A673 (cell line): ENCODE results near the gene TBC1D16. TPM values are rescaled to one million over a fixed set of nuclear protein-coding genes. Genes with fewer than 3 reads are reported as not detected.
A peak's percentile ranks its signal among the peaks of the same experiment; 100 is the strongest.

Source experiments
- BruUV-seq: library from RNA; stranded (reverse); fragments of 400-500 nt; replicated peaks from 2 replicates; lab custom pipeline; 2021; lab: Mats Ljungman, UMichigan
- CTCF ChIA-PET: fragments of 300-600 bp; sonication (Branson Sonifier 250); formaldehyde crosslinking; loops from one replicate; lab custom pipeline; 2022; ENCODE audit warnings: antibody characterized with exemption; lab: Charles Lee
- POLR2A ChIA-PET: fragments of 300-600 bp; sonication (Branson Sonifier 250); formaldehyde crosslinking; loops from one replicate; lab custom pipeline; 2022; ENCODE audit warnings: antibody characterized with exemption; ENCODE audit not compliant: low non-redundant PET; lab: Charles Lee
- DNase-seq: peaks from one replicate; pipeline ENCODE4 v3.0.0-alpha.2; 2015; ENCODE audit warnings: low spot score
- H3K27ac ChIP-seq: fragments of 200-600 bp; sonication (generic); 2 replicates; pipeline ENCODE4 v1.5.1; 2016; ENCODE audit warnings: mixed run types, low read depth, mild to moderate bottlenecking, mixed read lengths, antibody characterized with exemption, low read length; ENCODE audit not compliant: poor library complexity, severe bottlenecking
- H3K27me3 ChIP-seq: fragments of 200-600 bp; sonication (generic); replicated peaks from 2 replicates; pipeline ENCODE4 v1.6.1; 2017; ENCODE audit warnings: mixed run types, low read depth, mild to moderate bottlenecking, mixed read lengths, antibody characterized with exemption, low read length; ENCODE audit not compliant: insufficient read depth, poor library complexity
- H3K36me3 ChIP-seq: fragments of 200-600 bp; sonication (generic); 2 replicates; pipeline ENCODE4 v1.6.1; 2016; ENCODE audit warnings: mixed run types, mild to moderate bottlenecking, mixed read lengths, antibody characterized with exemption, low read length; ENCODE audit not compliant: insufficient read depth, poor library complexity, severe bottlenecking
- H3K4me1 ChIP-seq: fragments of 200-600 bp; sonication (generic); 2 replicates; pipeline ENCODE4 v1.6.1; 2017; ENCODE audit warnings: mixed run types, mild to moderate bottlenecking, mixed read lengths, antibody characterized with exemption, low read length; ENCODE audit not compliant: insufficient read depth, poor library complexity, severe bottlenecking
- H3K4me3 ChIP-seq: fragments of 200-600 bp; sonication (generic); 2 replicates; pipeline ENCODE4 v1.5.1; 2016; ENCODE audit warnings: low read depth, mixed run types, mild to moderate bottlenecking, mixed read lengths, low read length; ENCODE audit not compliant: poor library complexity, severe bottlenecking
- H3K9me3 ChIP-seq: fragments of 200-600 bp; sonication (generic); 2 replicates; pipeline ENCODE4 v1.6.1; 2016; ENCODE audit warnings: mixed run types, low read depth, mild to moderate bottlenecking, mixed read lengths, antibody characterized with exemption, low read length; ENCODE audit not compliant: poor library complexity, severe bottlenecking
- EZH2 ChIP-seq: fragments of 200-600 bp; sonication (generic); IDR thresholded peaks from 2 replicates; pipeline ENCODE4 v1.6.1; 2017; ENCODE audit warnings: borderline replicate concordance, low read depth, mild to moderate bottlenecking, mixed read lengths, antibody characterized with exemption, low read length; ENCODE audit not compliant: poor library complexity, severe bottlenecking
- intact Hi-C: fragments of 100-400 bp; cut with micrococcal nuclease; formaldehyde crosslinking; loops from one replicate; pipeline ENCODE4 v1.10.0; 2022; ENCODE audit not compliant: unreplicated experiment
- total RNA-seq: library from RNA; stranded (reverse); gene quantifications from 2 replicates; pipeline ENCODE4 v1.2.3, GENCODE V29; 2021
- TF ChIP-seq, protein P1 (sequence below): fragments of 300-800, 200-600 bp; sonication (generic); conservative IDR thresholded peaks from 2 replicates; pipeline ENCODE4 v1.5.1; 2017; ENCODE audit warnings: low read depth, mild to moderate bottlenecking, antibody characterized with exemption, low read length, moderate library complexity, mixed read lengths

Gene TBC1D16
- total RNA-seq, 1 experiment from 2014 or later = 49.1 TPM

- H3K27ac ChIP-seq = no peak overlapping the region
- peak; percentile 44 for DNase-seq
- H3K4me3 ChIP-seq = no peak overlapping the region
- TF ChIP-seq EZH2 = no peak
- TF ChIP-seq, protein P1, sequence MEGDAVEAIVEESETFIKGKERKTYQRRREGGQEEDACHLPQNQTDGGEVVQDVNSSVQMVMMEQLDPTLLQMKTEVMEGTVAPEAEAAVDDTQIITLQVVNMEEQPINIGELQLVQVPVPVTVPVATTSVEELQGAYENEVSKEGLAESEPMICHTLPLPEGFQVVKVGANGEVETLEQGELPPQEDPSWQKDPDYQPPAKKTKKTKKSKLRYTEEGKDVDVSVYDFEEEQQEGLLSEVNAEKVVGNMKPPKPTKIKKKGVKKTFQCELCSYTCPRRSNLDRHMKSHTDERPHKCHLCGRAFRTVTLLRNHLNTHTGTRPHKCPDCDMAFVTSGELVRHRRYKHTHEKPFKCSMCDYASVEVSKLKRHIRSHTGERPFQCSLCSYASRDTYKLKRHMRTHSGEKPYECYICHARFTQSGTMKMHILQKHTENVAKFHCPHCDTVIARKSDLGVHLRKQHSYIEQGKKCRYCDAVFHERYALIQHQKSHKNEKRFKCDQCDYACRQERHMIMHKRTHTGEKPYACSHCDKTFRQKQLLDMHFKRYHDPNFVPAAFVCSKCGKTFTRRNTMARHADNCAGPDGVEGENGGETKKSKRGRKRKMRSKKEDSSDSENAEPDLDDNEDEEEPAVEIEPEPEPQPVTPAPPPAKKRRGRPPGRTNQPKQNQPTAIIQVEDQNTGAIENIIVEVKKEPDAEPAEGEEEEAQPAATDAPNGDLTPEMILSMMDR = peak; percentile 34
- H3K27me3 ChIP-seq = no peaks in the 10 kb centered on the region
- ChIA-PET CTCF (no interaction called here), POLR2A (no interaction called here)
- peaks cover 12% of the 10 kb centered on the region for H3K4me1 ChIP-seq
- no peaks in the 10 kb centered on the region for H3K36me3 ChIP-seq
- no peaks in the 10 kb centered on the region for H3K9me3 ChIP-seq
- BruUV-seq = no TSS peak
- intact Hi-C loops = no loop called here
These were observed 129.8 kb downstream of the TBC1D16 start for GRCh38 chr17:79905832-79906231.

DNA sequence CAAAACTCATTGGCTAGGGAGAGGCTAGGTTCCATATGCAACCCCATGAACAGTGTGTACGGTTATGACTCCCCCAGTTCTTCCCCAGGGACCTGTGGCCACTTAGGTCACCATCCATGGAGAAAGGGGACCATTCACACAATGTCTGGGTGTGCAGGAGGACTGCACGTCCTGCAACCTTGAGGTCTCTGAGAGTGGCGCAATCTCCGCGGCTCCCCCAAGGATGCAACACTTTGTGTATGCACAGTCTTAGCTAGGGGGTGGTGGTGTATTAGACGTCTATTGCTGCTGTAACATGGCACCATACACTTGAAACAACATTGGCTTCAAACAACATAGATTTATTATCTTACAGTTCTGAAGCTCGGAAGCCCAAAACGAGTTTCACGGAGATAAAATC, 130.8 kb downstream of the TBC1D16 start:
- no peak for DNase-seq
- Histone ChIP-seq H3K9me3 (no peaks in the 10 kb centered on the region), H3K4me1 (peaks cover 12% of the 10 kb centered on the region), H3K27ac (no peak overlapping the region), H3K36me3 (no peaks in the 10 kb centered on the region), H3K4me3 (no peak overlapping the region), H3K27me3 (peaks cover 5% of the 10 kb centered on the region)
- intact Hi-C loops = no loop called here
- BruUV-seq = no TSS peak
- ChIA-PET CTCF (no interaction called here), POLR2A (no interaction called here)
- TF ChIP-seq, protein P1 = no peak
- TF ChIP-seq EZH2 = no peak

GRCh38 chr17:79902146-79902791, 133.4 kb downstream of the TBC1D16 start:
- no peak overlapping the region for H3K27ac ChIP-seq
- peaks cover under 1% of the 10 kb centered on the region for H3K4me1 ChIP-seq
- H3K4me3 ChIP-seq = no peak overlapping the region
- no peak for TF ChIP-seq EZH2
- ChIA-PET POLR2A (no interaction called here), CTCF (interaction anchor here (0.7 kb wide), 1 partner anchor 269 kb away, joined by 6 read pairs; no protein-coding TSS in a partner anchor)
- peaks cover 5% of the 10 kb centered on the region for H3K27me3 ChIP-seq
- H3K9me3 ChIP-seq = no peaks in the 10 kb centered on the region
- DNase-seq = no peak
- no peaks in the 10 kb centered on the region for H3K36me3 ChIP-seq
- BruUV-seq = no TSS peak
- intact Hi-C loops = no loop called here
